ENCODE measurements around the gene SIRT5. TPM values are rescaled to one million over a fixed set of nuclear protein-coding genes. Genes with fewer than 3 reads are reported as not detected.

The SIRT5 gene
- total RNA-seq, 1 experiment from 2014 or later: 15.2 TPM

GRCh38 chr6:13579911-13580310 is 5.5 kb downstream of the SIRT5 start:
- Histone ChIP-seq H3K4me1 (ENCODE audit: low read length) (peaks cover 11% of the 10 kb centered on the region), H4K20me1 (ENCODE audit: insufficient read depth, low read depth, low read length) (no peaks in the 10 kb centered on the region), H3K36me3 (ENCODE audit: insufficient read depth, low read length) (no peaks in the 10 kb centered on the region), H2AFZ (ENCODE audit: low read length) (no peak overlapping the region), H3K27me3 (ENCODE audit: low read length) (no peaks in the 10 kb centered on the region), H3K79me2 (ENCODE audit: low read length) (peaks cover 18% of the 10 kb centered on the region), H3K9me3 (ENCODE audit: low read length) (peaks cover 6% of the 10 kb centered on the region; the same call in 1 of the 2 replicates), H3K9me2 (replicated peaks; ENCODE audit: insufficient read depth, low read length) (no peaks in the 10 kb centered on the region), H3K4me3 (ENCODE audit: low read length) (no peak overlapping the region), H3K4me2 (ENCODE audit: low read depth, low read length, poor library complexity, severe bottlenecking) (no peak overlapping the region), H3K27ac (ENCODE audit: low read length) (no peak overlapping the region), H3K9ac (ENCODE audit: low read length) (no peak overlapping the region)
- DNase-seq: peak; percentile 46

- Histone ChIP-seq H3K36me3 (ENCODE audit: insufficient read depth, low read length) (no peaks in the 10 kb centered on the region), H3K4me1 (ENCODE audit: low read length) (no peaks in the 10 kb centered on the region), H3K27ac (ENCODE audit: low read length) (no peak overlapping the region), H4K20me1 (ENCODE audit: insufficient read depth, low read depth, low read length) (no peaks in the 10 kb centered on the region), H3K4me2 (ENCODE audit: low read depth, low read length, poor library complexity, severe bottlenecking) (no peak overlapping the region), H3K9me3 (ENCODE audit: low read length) (peaks cover 3% of the 10 kb centered on the region; the same call in 1 of the 2 replicates), H3K9ac (ENCODE audit: low read length) (no peak overlapping the region), H3K4me3 (ENCODE audit: low read length) (no peak overlapping the region), H2AFZ (ENCODE audit: low read length) (no peak overlapping the region), H3K9me2 (replicated peaks; ENCODE audit: insufficient read depth, low read length) (no peaks in the 10 kb centered on the region), H3K27me3 (ENCODE audit: low read length) (no peaks in the 10 kb centered on the region), H3K79me2 (ENCODE audit: low read length) (peaks cover 6% of the 10 kb centered on the region)
- no peak for DNase-seq
Observed at GRCh38 chr6:13581700-13582229, 7.4 kb downstream of the SIRT5 start.

DNA sequence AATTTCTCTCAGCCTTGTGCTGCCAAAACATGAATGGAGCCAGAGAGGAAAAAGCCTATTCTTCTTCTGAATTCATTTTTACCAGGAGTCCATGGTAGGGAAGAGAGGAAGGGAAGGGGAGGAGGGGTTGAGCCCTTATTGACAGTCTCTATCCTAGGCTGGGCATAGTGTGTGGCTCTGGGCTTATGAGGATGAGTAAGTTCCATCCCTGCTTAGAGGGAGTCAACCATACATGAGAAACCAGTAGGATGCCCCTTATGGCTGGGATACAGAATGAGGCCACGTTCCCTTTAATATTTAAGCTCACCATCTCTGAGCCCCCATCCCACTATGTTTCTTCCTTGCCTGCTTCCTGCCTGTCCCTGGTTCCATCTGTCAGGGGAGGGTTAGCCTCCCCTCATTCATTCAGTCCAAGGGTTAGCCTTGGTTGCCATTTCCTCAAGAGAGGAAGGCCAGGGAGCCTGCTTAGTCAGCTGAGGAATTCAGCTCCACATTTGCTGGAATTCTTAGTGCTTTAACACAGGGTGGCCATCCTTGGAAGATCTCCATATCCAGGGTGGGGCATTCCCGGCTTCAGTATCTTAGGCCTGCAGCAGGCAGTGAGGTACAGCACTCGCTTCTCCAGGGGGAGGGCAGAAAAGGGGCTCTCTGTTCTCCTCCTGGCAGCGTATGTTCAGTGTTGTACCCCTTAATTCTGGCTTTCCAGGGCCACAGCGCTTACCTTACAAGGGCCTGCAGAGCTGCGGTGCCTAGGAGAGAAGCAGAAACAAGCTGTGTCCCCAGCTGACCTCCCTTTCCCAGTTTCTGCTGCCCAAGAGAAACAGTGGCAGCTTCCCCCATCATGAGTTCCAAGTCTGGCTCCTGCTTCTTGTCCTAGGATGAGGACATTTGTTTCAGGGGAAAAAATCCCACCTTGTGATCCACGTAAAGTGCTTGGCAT is 12.5 kb downstream of the SIRT5 start:
- no peak overlapping the region for H3K27ac ChIP-seq (ENCODE audit: low read length)
- H3K27me3 ChIP-seq (ENCODE audit: low read length): no peaks in the 10 kb centered on the region
- H3K4me1 ChIP-seq (ENCODE audit: low read length): no peaks in the 10 kb centered on the region
- H3K36me3 ChIP-seq (ENCODE audit: insufficient read depth, low read length): no peaks in the 10 kb centered on the region
- no peak overlapping the region for H3K4me3 ChIP-seq (ENCODE audit: low read length)
- H3K4me2 ChIP-seq (ENCODE audit: low read depth, low read length, poor library complexity, severe bottlenecking): no peak overlapping the region
- DNase-seq: no peak
- H2AFZ ChIP-seq (ENCODE audit: low read length): no peak overlapping the region
- H3K9me3 ChIP-seq (ENCODE audit: low read length): no peaks in the 10 kb centered on the region
- no peak overlapping the region for H3K9ac ChIP-seq (ENCODE audit: low read length)
- H4K20me1 ChIP-seq (ENCODE audit: insufficient read depth, low read depth, low read length): no peaks in the 10 kb centered on the region
- H3K9me2 ChIP-seq (replicated peaks; ENCODE audit: insufficient read depth, low read length): no peaks in the 10 kb centered on the region
- H3K79me2 ChIP-seq (ENCODE audit: low read length): no peaks in the 10 kb centered on the region

DNA sequence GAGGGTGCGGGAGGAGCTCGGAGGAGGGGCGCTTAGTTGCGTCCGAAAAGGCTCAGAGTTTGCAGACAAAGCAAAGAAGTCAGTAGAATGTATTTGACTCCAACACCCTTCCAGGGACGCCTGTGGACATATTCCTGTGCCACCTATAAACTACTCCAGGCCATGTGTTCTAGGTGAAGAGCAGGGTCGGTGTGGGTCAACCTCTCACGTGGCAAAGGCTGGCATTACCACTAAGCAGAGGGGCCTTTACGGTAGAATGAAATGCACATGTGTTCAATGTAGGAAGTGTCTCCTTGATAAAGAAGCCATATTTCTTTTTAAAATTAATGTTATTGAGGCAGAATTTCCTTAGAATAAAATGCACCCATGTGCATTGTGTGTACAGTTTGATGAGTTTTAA is 15.4 kb downstream of the SIRT5 start:
- Histone ChIP-seq H2AFZ (ENCODE audit: low read length) (no peak overlapping the region), H3K4me3 (ENCODE audit: low read length) (no peak overlapping the region), H3K9me3 (ENCODE audit: low read length) (no peaks in the 10 kb centered on the region), H4K20me1 (ENCODE audit: insufficient read depth, low read depth, low read length) (no peaks in the 10 kb centered on the region), H3K4me2 (ENCODE audit: low read depth, low read length, poor library complexity, severe bottlenecking) (no peak overlapping the region), H3K27ac (ENCODE audit: low read length) (no peak overlapping the region), H3K36me3 (ENCODE audit: insufficient read depth, low read length) (no peaks in the 10 kb centered on the region), H3K27me3 (ENCODE audit: low read length) (no peaks in the 10 kb centered on the region), H3K4me1 (ENCODE audit: low read length) (no peaks in the 10 kb centered on the region), H3K9ac (ENCODE audit: low read length) (no peak overlapping the region), H3K9me2 (replicated peaks; ENCODE audit: insufficient read depth, low read length) (no peaks in the 10 kb centered on the region), H3K79me2 (ENCODE audit: low read length) (no peaks in the 10 kb centered on the region)
- no peak for DNase-seq

DNA sequence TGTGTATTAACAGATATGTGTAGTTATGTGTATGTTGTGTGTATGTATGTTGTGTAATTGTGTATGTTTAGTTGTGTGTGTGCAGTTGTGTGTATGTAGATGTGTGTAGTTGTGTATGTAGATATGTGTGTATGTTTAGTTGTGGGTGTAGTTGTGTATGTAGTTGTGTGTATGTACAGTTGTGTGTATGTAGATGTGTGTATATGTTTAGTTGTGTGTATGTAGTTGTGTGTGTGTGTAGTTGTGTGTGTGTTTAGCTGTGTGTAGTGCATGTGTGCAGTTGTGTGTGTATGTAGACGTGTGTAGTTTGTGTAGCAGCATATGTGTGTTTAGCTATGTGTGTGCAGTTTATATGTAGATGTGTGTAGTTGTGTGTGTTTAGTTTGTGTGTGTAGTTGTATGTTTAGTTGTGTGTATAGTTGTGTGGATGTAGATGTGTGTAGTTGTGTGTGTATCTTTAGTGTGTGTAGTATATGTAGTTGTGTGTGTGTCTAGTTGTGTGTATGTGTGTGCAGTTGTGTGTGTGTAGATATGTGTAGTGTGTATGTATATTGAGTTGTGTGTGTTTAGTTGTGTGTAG is 16.3 kb downstream of the SIRT5 start:
- H3K27me3 ChIP-seq (ENCODE audit: low read length): no peaks in the 10 kb centered on the region
- no peak overlapping the region for H3K4me2 ChIP-seq (ENCODE audit: low read depth, low read length, poor library complexity, severe bottlenecking)
- no peak overlapping the region for H3K27ac ChIP-seq (ENCODE audit: low read length)
- H2AFZ ChIP-seq (ENCODE audit: low read length): no peak overlapping the region
- no peaks in the 10 kb centered on the region for H3K36me3 ChIP-seq (ENCODE audit: insufficient read depth, low read length)
- H3K79me2 ChIP-seq (ENCODE audit: low read length): no peaks in the 10 kb centered on the region
- H3K4me3 ChIP-seq (ENCODE audit: low read length): no peak overlapping the region
- no peaks in the 10 kb centered on the region for H3K9me2 ChIP-seq (replicated peaks; ENCODE audit: insufficient read depth, low read length)
- no peaks in the 10 kb centered on the region for H3K9me3 ChIP-seq (ENCODE audit: low read length)
- no peak for DNase-seq
- H3K9ac ChIP-seq (ENCODE audit: low read length): no peak overlapping the region
- H3K4me1 ChIP-seq (ENCODE audit: low read length): no peaks in the 10 kb centered on the region
- no peaks in the 10 kb centered on the region for H4K20me1 ChIP-seq (ENCODE audit: insufficient read depth, low read depth, low read length)

DNA sequence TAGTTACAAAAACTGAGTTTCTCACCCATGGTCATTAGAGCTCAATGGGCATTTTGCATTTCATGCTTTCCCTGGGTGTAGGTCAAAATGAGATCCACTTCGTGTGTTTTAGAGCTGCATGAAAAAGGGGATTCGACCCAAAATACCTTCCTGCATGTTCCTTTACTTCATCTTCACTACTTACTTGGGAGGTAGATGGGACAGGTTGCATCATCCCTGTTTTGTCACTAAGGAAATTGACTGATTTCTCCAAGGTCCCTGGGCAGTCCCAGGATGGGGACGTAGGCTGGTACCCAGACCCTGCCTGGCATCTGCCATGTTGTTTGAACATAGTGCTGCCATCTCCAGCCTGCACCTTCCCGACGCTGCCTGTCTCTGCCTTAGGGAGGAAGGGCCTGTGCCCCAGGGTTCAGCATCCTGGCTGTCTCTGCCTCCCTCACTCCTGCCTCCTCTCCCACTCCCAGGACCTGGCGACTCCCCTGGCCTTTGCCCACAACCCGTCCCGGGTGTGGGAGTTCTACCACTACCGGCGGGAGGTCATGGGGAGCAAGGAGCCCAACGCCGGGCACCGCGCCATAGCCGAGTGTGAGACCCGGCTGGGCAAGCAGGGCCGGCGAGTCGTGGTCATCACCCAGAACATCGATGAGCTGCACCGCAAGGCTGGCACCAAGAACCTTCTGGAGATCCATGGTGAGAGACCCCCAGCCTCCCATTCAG is 17.0 kb downstream of the SIRT5 start:
- Histone ChIP-seq H3K9me3 (ENCODE audit: low read length) (no peaks in the 10 kb centered on the region), H3K4me1 (ENCODE audit: low read length) (no peaks in the 10 kb centered on the region), H3K36me3 (ENCODE audit: insufficient read depth, low read length) (0 out of 2 replicates have a peak, but pooled peaks cover 3% of the 10 kb centered on the region), H3K9me2 (replicated peaks; ENCODE audit: insufficient read depth, low read length) (no peaks in the 10 kb centered on the region), H3K79me2 (ENCODE audit: low read length) (no peaks in the 10 kb centered on the region), H3K27ac (ENCODE audit: low read length) (no peak overlapping the region), H3K4me3 (ENCODE audit: low read length) (no peak overlapping the region), H4K20me1 (ENCODE audit: insufficient read depth, low read depth, low read length) (no peaks in the 10 kb centered on the region), H3K9ac (ENCODE audit: low read length) (no peak overlapping the region), H2AFZ (ENCODE audit: low read length) (no peak overlapping the region), H3K4me2 (ENCODE audit: low read depth, low read length, poor library complexity, severe bottlenecking) (no peak overlapping the region), H3K27me3 (ENCODE audit: low read length) (no peaks in the 10 kb centered on the region)
- no peak for DNase-seq

GRCh38 chr6:13593103-13593502 is 18.7 kb downstream of the SIRT5 start:
- no peaks in the 10 kb centered on the region for H3K27me3 ChIP-seq (ENCODE audit: low read length)
- no peak overlapping the region for H3K4me2 ChIP-seq (ENCODE audit: low read depth, low read length, poor library complexity, severe bottlenecking)
- 0 out of 2 replicates have a peak, but pooled peaks cover 3% of the 10 kb centered on the region for H3K36me3 ChIP-seq (ENCODE audit: insufficient read depth, low read length)

DNA sequence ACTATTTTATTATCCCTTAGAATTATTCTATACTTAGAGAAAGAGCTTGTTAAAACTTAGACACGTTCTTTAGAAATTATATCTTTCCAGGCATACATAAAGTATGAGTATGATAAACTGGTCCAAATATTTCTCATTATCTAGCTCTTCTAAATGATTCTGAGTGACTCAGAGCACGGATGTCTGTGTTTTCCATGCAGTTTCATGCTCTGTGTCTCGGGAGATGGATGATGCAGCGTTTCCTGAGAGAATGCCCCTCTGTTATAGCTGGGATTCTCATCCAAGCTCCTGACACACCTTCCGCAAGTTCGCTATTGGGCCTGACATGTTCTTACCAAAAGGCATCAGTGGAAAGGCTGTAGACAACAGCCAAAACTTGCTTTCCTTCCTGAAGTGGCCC is 19.3 kb downstream of the SIRT5 start:
- no peak overlapping the region for H2AFZ ChIP-seq (ENCODE audit: low read length)
- no peak overlapping the region for H3K9ac ChIP-seq (ENCODE audit: low read length)
- H3K27ac ChIP-seq (ENCODE audit: low read length): no peak overlapping the region
- no peak for DNase-seq
- no peaks in the 10 kb centered on the region for H3K79me2 ChIP-seq (ENCODE audit: low read length)
- 0 out of 2 replicates have a peak, but pooled peaks cover 3% of the 10 kb centered on the region for H3K36me3 ChIP-seq (ENCODE audit: insufficient read depth, low read length)
- no peaks in the 10 kb centered on the region for H3K9me2 ChIP-seq (replicated peaks; ENCODE audit: insufficient read depth, low read length)
- no peaks in the 10 kb centered on the region for H3K27me3 ChIP-seq (ENCODE audit: low read length)
- H3K4me2 ChIP-seq (ENCODE audit: low read depth, low read length, poor library complexity, severe bottlenecking): no peak overlapping the region
- no peaks in the 10 kb centered on the region for H4K20me1 ChIP-seq (ENCODE audit: insufficient read depth, low read depth, low read length)
- H3K4me1 ChIP-seq (ENCODE audit: low read length): no peaks in the 10 kb centered on the region
- H3K9me3 ChIP-seq (ENCODE audit: low read length): no peaks in the 10 kb centered on the region
- H3K4me3 ChIP-seq (ENCODE audit: low read length): no peak overlapping the region

More at GRCh38 chr6:13593103-13593502, 18.7 kb downstream of the SIRT5 start:
- Histone ChIP-seq H3K27ac (ENCODE audit: low read length) (no peak overlapping the region), H3K9me3 (ENCODE audit: low read length) (no peaks in the 10 kb centered on the region), H3K4me1 (ENCODE audit: low read length) (no peaks in the 10 kb centered on the region), H4K20me1 (ENCODE audit: insufficient read depth, low read depth, low read length) (no peaks in the 10 kb centered on the region), H3K4me3 (ENCODE audit: low read length) (no peak overlapping the region), H3K79me2 (ENCODE audit: low read length) (no peaks in the 10 kb centered on the region), H3K9me2 (replicated peaks; ENCODE audit: insufficient read depth, low read length) (no peaks in the 10 kb centered on the region), H2AFZ (ENCODE audit: low read length) (no peak overlapping the region), H3K9ac (ENCODE audit: low read length) (no peak overlapping the region)
- no peak for DNase-seq
